Heart left ventricle (tissue), 16 donors: ENCODE measurements around the gene ZNF14. TPM values are rescaled to one million over a fixed set of nuclear protein-coding genes. Genes with fewer than 3 reads are reported as not detected.

Experiments
- ATAC-seq, 4 donors: fragments of 200-7000 bp; cut with Tn5 transposase; one replicate each; pipeline ENCODE4 v1.9.1; 2020 to 2022; ENCODE audit warnings: moderate library complexity in 4 of 4, mild to moderate bottlenecking in 3 of 4, moderate number of reproducible peaks in 1 of 4
- DNase-seq, 5 donors: peaks; one replicate each; pipeline ENCODE4 v3.0.0-alpha.2; 2020
- H3K27ac ChIP-seq, 12 donors: fragments of 200-600 bp; sonication (generic) in 4 of 12; one replicate each; pipeline versions ENCODE4 v1.5.0 to v1.8.0; 2016 to 2022; ENCODE audit warnings: mild to moderate bottlenecking in 2 of 12
- H3K27me3 ChIP-seq, 9 donors: fragments of 200-600 bp; sonication (generic) in 2 of 9; one replicate each; pipeline versions ENCODE4 v1.5.1 to v1.8.0; 2016 to 2022; ENCODE audit warnings: mild to moderate bottlenecking in 3 of 9
- H3K36me3 ChIP-seq, 9 donors: fragments of 200-600 bp; sonication (generic) in 2 of 9; one replicate each; pipeline versions ENCODE4 v1.5.0 to v1.8.0; 2018 to 2022; ENCODE audit warnings: mild to moderate bottlenecking in 2 of 9
- H3K4me1 ChIP-seq, 12 donors: fragments of 200-600 bp; sonication (generic) in 4 of 12; one replicate each; pipeline versions ENCODE4 v1.5.0 to v1.8.0; 2016 to 2022; ENCODE audit warnings: mild to moderate bottlenecking in 3 of 12
- H3K4me3 ChIP-seq, 12 donors: fragments of 200-600 bp; sonication (generic) in 4 of 12; one replicate each; pipeline versions ENCODE4 v1.5.0 to v1.8.0; 2017 to 2022; ENCODE audit warnings: mild to moderate bottlenecking in 9 of 12, moderate library complexity in 4 of 12
- H3K9me3 ChIP-seq, 12 donors: fragments of 200-600 bp; sonication (generic) in 4 of 12; one replicate each; pipeline versions ENCODE4 v1.5.0 to v1.8.0; 2016 to 2022; ENCODE audit warnings: mild to moderate bottlenecking in 1 of 12
- POLR2A ChIP-seq, 2 donors: fragments of 450-650 bp; IDR thresholded peaks; one replicate each; pipeline ENCODE4 v1.6.1; 2017; ENCODE audit warnings: antibody characterized with exemption in 2 of 2, mild to moderate bottlenecking in 2 of 2, moderate library complexity in 2 of 2
- WGBS, 4 donors: extraction: QIAGEN DNeasy Blood & Tissue Kit in 2 of 4; methylation state at CpG; one replicate each; pipeline versions ENCODE4 v1.1.5 to v1.1.7; 2013 to 2018; 5-methylcytosine and 5-hydroxymethylcytosine counted together
- intact Hi-C, 10 donors: fragments of 100-400 bp; cut with DNase I; formaldehyde crosslinking; loops; one replicate each; pipeline versions ENCODE4 v1.11.1 to v1.14.2; 2022
- polyA plus RNA-seq, 2 donors: library from polyadenylated mRNA; stranded (reverse); fragments of 200-250 nt; gene quantifications; one replicate each; pipeline ENCODE4 v1.2.3, GENCODE V29; 2013
- total RNA-seq, 9 donors: library from RNA; depleted of rRNA in 2 of 9; stranded (reverse); fragments of >200 nt in 2 of 9; fragmentation: NEBNext Ultra II Directional in 3 of 9; extraction: Animal tissue kit (Norgen Biotek cat#: 25700) in 3 of 9; gene quantifications; one replicate each; pipeline versions ENCODE4 v1.1.0 to v1.2.4, GENCODE V29; 2016 to 2023
- TF ChIP-seq, protein P1 (sequence below), 12 donors: fragments of 200-600 bp; sonication (generic) in 4 of 12; IDR thresholded peaks; one replicate each; pipeline versions ENCODE4 v1.5.0 to v1.8.0; 2018 to 2022; ENCODE audit warnings: antibody characterized with exemption in 12 of 12, mild to moderate bottlenecking in 5 of 12
- donor health status: ischemic (EF 13 %, LVEDD 7.1; RV severe dilation, severe dysfunction).
- donor health status: healthy with polysubstance abuse.
- donor health status: DM: no; HTN: yes; CAD: no.
- donor health status: DM: no; HTN: no; CAD: no.
- donor health status: ischemic (EF 25% LVEDD 6.9; RV normal size, moderate dysfunction).
- donor health status: ischemic (EF 25% LVEDD 5.7; RV mildly dilated, moderate dysfunction).
- donor health status: healthy.
- donor health status: DM: yes; HTN: yes; CAD: no.
- donor health status: ischemic (EF 35%, LVEDD 5.7; RV mildly dilated, moderate dysfunction).
- donor health status: nonischemic (EF 11% LVEDD 7.7; RV severe dilation, severe dysfunction).
- donor health status: DM: yes; HTN: yes; CAD: no.
- donor health status: PGD.
- donor health status: ischemic (EF 29% LVEDD 5.4; RV normal size, mild dysfunction).
- donor health status: nonischemic (EF 23%, LVEDD 6.1; RV moderate dilation, normal function).

Gene ZNF14
- total and polyA plus RNA-seq, 11 donors, result 2.3 to 7.9 (median 3.5) TPM

GRCh38 chr19:19719798-19720197 lies 13.1 kb downstream of the ZNF14 start:
- H3K4me1 ChIP-seq, result no peaks in the 10 kb centered on the region
- DNase-seq (no peak), ATAC-seq (no peak)
- no peak overlapping the region for H3K4me3 ChIP-seq
- H3K27me3 ChIP-seq, result no peaks in the 10 kb centered on the region
- H3K36me3 ChIP-seq, result peaks cover 0 to 53% (median 0%) of the 10 kb centered on the region in 9 donors
- TF ChIP-seq, protein P1, sequence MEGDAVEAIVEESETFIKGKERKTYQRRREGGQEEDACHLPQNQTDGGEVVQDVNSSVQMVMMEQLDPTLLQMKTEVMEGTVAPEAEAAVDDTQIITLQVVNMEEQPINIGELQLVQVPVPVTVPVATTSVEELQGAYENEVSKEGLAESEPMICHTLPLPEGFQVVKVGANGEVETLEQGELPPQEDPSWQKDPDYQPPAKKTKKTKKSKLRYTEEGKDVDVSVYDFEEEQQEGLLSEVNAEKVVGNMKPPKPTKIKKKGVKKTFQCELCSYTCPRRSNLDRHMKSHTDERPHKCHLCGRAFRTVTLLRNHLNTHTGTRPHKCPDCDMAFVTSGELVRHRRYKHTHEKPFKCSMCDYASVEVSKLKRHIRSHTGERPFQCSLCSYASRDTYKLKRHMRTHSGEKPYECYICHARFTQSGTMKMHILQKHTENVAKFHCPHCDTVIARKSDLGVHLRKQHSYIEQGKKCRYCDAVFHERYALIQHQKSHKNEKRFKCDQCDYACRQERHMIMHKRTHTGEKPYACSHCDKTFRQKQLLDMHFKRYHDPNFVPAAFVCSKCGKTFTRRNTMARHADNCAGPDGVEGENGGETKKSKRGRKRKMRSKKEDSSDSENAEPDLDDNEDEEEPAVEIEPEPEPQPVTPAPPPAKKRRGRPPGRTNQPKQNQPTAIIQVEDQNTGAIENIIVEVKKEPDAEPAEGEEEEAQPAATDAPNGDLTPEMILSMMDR (IDR thresholded peaks at IDR 0.05), result no peak
- TF ChIP-seq POLR2A (IDR thresholded peaks at IDR 0.05), result no peak
- WGBS, 4 donors, result 92 to 100% (median 97%) methylated on average over 2 of the region's 2 CpGs
- peaks cover 3 to 93% (median 78%) of the 10 kb centered on the region in 12 donors for H3K9me3 ChIP-seq
- H3K27ac ChIP-seq, result no peak overlapping the region
- intact Hi-C loops, result no loop called here

- intact Hi-C loops, result no loop called here
- WGBS, 4 donors, result 97 to 98% (median 98%) methylated on average over 10 of the region's 10 CpGs
- Histone ChIP-seq H3K9me3 (peaks cover 21 to 100% (median 99%) of the 10 kb centered on the region in 12 donors), H3K27me3 (no peaks in the 10 kb centered on the region), H3K27ac (no peak overlapping the region), H3K4me3 (no peak overlapping the region), H3K4me1 (no peaks in the 10 kb centered on the region), H3K36me3 (peaks cover 19 to 92% (median 40%) of the 10 kb centered on the region in 9 donors)
- DNase-seq (no peak), ATAC-seq (no peak)
- TF ChIP-seq POLR2A (IDR thresholded peaks at IDR 0.05), result no peak
- TF ChIP-seq, protein P1 (IDR thresholded peaks at IDR 0.05), result no peak
These were observed 20.7 kb downstream of the ZNF14 start for GRCh38 chr19:19711934-19712828.

GRCh38 chr19:19711306-19711933 lies 21.5 kb downstream of the ZNF14 start:
- Histone ChIP-seq H3K27ac (no peak overlapping the region), H3K27me3 (no peaks in the 10 kb centered on the region), H3K36me3 (peaks cover 19 to 86% (median 39%) of the 10 kb centered on the region in 9 donors), H3K9me3 (peaks cover 21 to 100% (median 99%) of the 10 kb centered on the region in 12 donors), H3K4me3 (no peak overlapping the region), H3K4me1 (no peaks in the 10 kb centered on the region)
- ATAC-seq, result no peak
- 97 to 98% (median 97%) methylated on average over 14 of the region's 14 CpGs for WGBS, 4 donors
- intact Hi-C loops, result no loop called here
- TF ChIP-seq, protein P1 (IDR thresholded peaks at IDR 0.05), result no peak
- no peak for TF ChIP-seq POLR2A (IDR thresholded peaks at IDR 0.05)
- DNase-seq, result no peak

DNA sequence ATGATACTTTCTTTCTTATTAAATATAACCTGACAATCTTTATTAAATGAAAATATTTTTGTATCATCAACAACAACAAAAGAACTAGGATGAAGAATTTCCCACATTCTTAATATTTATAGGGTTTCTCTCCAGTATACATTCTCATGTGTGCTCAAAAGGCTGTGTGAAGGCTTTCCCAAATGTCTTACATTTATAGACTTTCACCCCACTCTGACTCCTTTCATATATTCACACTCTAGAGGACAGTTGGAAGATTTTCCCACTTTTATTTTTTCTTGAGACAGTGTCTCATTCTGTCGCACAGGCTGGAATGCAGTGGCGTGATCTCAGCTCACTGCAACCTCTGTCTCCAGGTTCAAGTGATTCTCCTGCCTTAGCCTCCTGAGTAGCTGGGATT lies 22.4 kb downstream of the ZNF14 start:
- WGBS, 4 donors, result 95 to 100% (median 98%) methylated on average over 2 of the region's 2 CpGs
- H3K4me3 ChIP-seq, result no peak overlapping the region

More for the DNA sequence above, 22.4 kb downstream of the ZNF14 start:
- ATAC-seq (no peak), DNase-seq (no peak)
- Histone ChIP-seq H3K27ac (no peak overlapping the region), H3K4me1 (no peaks in the 10 kb centered on the region), H3K9me3 (peaks cover 21 to 100% (median 99%) of the 10 kb centered on the region in 12 donors), H3K36me3 (peaks cover 19 to 79% (median 37%) of the 10 kb centered on the region in 9 donors), H3K27me3 (no peaks in the 10 kb centered on the region)
- TF ChIP-seq, protein P1 (IDR thresholded peaks at IDR 0.05), result no peak
- TF ChIP-seq POLR2A (IDR thresholded peaks at IDR 0.05), result no peak
- intact Hi-C loops, result no loop called here
